GM10266 (cell line): Measurements from ENCODE around the gene WDSUB1.

ENCODE experiments used
- DNase-seq: peaks from one replicate; pipeline ENCODE4 v3.0.0; 2012; ENCODE audit errors: extremely low spot score
- CTCF ChIP-seq: IDR thresholded peaks from 2 replicates; pipeline ENCODE4 v1.5.1; 2012; ENCODE audit warnings: mild to moderate bottlenecking, low read depth; ENCODE audit not compliant: control insufficient read depth, insufficient read depth; ENCODE audit errors: missing control alignments

Gene WDSUB1

DNA sequence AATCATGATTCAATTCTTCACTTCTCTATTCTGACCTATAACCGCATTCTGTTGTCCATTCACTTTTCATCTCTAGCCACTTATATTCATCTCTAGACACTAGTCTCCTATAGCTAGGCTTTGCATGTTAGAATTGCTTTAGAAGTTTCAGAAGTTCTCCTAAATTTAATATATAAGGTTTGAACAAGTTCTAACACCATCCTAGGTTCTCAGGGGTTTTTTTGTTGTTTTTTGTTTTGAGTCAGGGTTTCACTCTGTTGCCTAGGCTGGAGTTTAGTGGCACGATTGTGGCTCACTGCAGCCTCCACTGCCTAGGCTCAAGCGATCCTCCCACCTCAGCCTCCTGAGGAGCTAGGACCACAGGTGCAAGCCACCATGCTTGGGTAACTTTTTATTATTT, 19.9 kb downstream of the WDSUB1 start:
- TF ChIP-seq CTCF, result no peak
- DNase-seq, result no peak

GRCh38 chr2:159265171-159265576, 21.3 kb downstream of the WDSUB1 start:
- no peak for TF ChIP-seq CTCF
- DNase-seq, result no peak

DNA sequence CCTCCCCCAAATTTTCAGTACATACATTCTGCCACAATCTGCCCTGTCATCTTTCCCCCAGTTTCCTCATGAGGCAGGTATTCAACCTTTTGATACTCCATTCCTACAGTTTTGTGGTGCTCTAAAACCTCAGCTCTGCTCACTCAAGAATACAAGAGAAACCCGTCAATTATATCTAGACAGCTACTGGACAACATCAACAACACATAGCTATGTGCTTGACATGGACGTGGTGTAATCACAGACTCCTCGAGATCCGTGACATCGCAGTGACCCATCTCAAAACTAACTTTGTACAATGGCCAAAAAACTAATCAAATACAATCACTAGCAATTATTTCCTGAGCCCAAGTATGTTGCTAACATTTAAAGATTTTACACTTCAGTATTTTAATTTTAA, 23.6 kb downstream of the WDSUB1 start:
- no peak for TF ChIP-seq CTCF
- DNase-seq, result no peak

DNA sequence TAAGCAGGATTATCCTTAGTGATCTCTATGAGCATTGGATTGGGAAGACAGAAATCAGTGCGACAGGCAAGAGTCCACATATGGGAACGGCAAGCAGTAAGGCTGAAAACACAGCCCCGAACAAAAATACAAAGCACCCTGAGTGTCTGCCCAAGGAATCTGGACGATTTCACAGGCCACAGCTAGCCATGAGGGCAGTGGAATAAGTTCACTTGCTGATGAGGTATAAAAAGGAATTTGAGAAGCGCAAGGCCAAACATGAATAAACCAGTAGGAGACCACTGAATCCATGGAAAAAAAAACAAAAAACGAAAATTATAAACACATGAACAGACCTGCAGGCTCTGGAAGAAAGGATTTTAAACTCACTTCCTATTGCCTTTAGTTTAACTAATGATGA, 24.3 kb downstream of the WDSUB1 start:
- no peak for DNase-seq
- no peak for TF ChIP-seq CTCF

DNA sequence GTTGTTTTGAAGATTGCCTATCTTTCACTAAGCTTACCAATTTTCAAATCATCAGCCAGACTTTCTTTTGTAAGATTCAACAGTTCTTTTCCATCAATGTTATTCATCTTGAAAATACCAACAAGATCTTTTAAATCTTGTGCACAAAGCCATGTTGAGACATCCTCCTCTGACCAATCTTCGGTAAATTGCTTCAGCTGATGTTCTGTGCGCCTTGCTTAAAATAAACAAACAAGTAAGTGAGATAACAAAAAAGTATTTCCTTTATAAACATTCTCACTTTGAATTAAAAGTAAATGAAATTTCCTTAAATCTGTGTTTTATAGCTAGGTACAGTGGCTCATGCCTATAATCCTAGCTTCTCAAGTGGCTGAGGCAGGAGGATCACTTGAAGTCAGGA, 30.3 kb downstream of the WDSUB1 start:
- no peak for TF ChIP-seq CTCF
- no peak for DNase-seq

- no peak for TF ChIP-seq CTCF
- no peak for DNase-seq
These were observed 33.6 kb downstream of the WDSUB1 start for GRCh38 chr2:159252905-159253304.

DNA sequence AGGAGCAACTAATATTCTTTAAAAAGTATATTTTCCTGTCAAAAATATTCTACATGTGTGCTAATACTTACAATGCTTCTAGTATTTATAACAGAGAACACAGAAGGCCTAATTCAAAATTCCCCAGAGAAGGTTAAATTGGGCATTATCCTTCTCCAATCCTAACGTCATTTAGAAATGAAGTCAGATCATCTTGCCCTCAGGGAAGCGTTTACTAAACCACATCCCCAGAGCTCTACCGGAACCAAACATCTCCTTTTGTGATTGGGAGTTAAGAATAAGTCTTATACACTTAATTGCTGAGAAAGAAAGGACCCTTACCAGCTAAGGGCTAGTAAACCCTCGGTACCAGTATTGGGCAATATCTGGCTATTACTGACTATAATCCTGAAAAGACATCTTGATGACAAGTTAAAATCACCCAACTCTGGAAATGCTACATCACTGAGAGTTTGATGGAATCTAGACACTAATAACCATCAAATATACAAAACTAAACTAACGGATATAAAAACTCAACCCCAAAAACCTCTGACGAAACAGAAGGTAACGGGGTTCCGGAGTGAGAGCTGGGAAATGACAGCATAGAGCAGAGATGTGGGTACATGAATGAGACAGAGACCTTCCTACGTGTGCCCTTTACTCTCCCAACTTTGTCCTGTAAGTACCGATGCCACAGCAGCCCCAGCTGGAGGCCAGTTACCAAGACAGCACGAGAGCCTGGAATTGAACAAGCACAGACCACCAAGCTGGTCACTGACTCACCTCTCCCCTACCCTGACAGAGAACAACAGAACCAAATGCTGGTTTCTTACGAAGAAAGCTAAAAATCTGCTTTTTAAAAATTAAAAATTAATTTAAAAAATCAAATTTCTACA, 35.0 kb downstream of the WDSUB1 start:
- TF ChIP-seq CTCF, result no peak
- DNase-seq, result no peak
